H9 (cell line): Measurements from ENCODE around the gene SEC62. TPM values are rescaled to one million over a fixed set of nuclear protein-coding genes. Genes with fewer than 3 reads are reported as not detected.

Experiments
- DNase-seq: peaks from one replicate; pipeline ENCODE4 v3.0.0-alpha.2; 2017
- H2AFZ ChIP-seq: one replicate; pipeline ENCODE4 v1.6.1; 2013; ENCODE audit warnings: mild to moderate bottlenecking, low read length, control low read depth, moderate library complexity
- H2AK5ac ChIP-seq: 2 replicates; pipeline ENCODE4 v1.6.1; 2013; ENCODE audit warnings: low read length, control low read depth, mixed read lengths; ENCODE audit not compliant: insufficient read length
- H2BK120ac ChIP-seq: one replicate; pipeline ENCODE4 v1.6.1; 2013; ENCODE audit warnings: low read depth, mild to moderate bottlenecking, low read length, control low read depth, inconsistent platforms; ENCODE audit not compliant: poor library complexity, severe bottlenecking
- H2BK12ac ChIP-seq: 2 replicates; pipeline ENCODE4 v1.6.1; 2013; ENCODE audit warnings: low read length, control low read depth, mixed read lengths, low read depth; ENCODE audit not compliant: insufficient read length
- H2BK15ac ChIP-seq: 2 replicates; pipeline ENCODE4 v1.6.1; 2013; ENCODE audit warnings: low read depth, low read length, control low read depth
- H2BK20ac ChIP-seq: one replicate; pipeline ENCODE4 v1.6.1; 2013; ENCODE audit warnings: low read depth, mild to moderate bottlenecking, low read length, control low read depth, inconsistent platforms; ENCODE audit not compliant: poor library complexity, severe bottlenecking
- H2BK5ac ChIP-seq: 2 replicates; pipeline ENCODE4 v1.6.1; 2013; ENCODE audit warnings: low read length, control low read depth, mixed read lengths; ENCODE audit not compliant: insufficient read length
- H3K14ac ChIP-seq: 2 replicates; pipeline ENCODE4 v1.6.1; 2013; ENCODE audit warnings: low read length, control low read depth; ENCODE audit not compliant: insufficient read depth
- H3K18ac ChIP-seq: 2 replicates; pipeline ENCODE4 v1.6.1; 2013; ENCODE audit warnings: low read depth, mild to moderate bottlenecking, mixed read lengths, low read length, control low read depth; ENCODE audit not compliant: insufficient read length
- H3K23ac ChIP-seq: 2 replicates; pipeline ENCODE4 v1.6.1; 2013; ENCODE audit warnings: low read length, control low read depth, mixed read lengths, low read depth; ENCODE audit not compliant: insufficient read length
- H3K23me2 ChIP-seq: 2 replicates; pipeline ENCODE4 v1.6.1; 2013; ENCODE audit warnings: low read depth, mild to moderate bottlenecking, mixed read lengths, low read length, control low read depth; ENCODE audit not compliant: insufficient read length, poor library complexity, severe bottlenecking
- H3K27ac ChIP-seq: 2 replicates; pipeline ENCODE4 v1.5.1; 2013; ENCODE audit warnings: low read length, control low read depth, mixed read lengths, low read depth; ENCODE audit not compliant: insufficient read length
- H3K27me3 ChIP-seq: 2 replicates; pipeline ENCODE4 v1.6.1; 2013; ENCODE audit warnings: low read length, control low read depth, inconsistent platforms; ENCODE audit not compliant: insufficient read depth
- H3K4ac ChIP-seq: 2 replicates; pipeline ENCODE4 v1.6.1; 2013; ENCODE audit warnings: low read depth, mild to moderate bottlenecking, control low read depth, inconsistent platforms, low read length, moderate library complexity
- H3K4me1 ChIP-seq: 2 replicates; pipeline ENCODE4 v1.6.1; 2013; ENCODE audit warnings: low read length, control low read depth, inconsistent platforms; ENCODE audit not compliant: insufficient read depth
- H3K4me2 ChIP-seq: 2 replicates; pipeline ENCODE4 v1.6.1; 2013; ENCODE audit warnings: low read length, control low read depth, mixed read lengths; ENCODE audit not compliant: insufficient read length, insufficient read depth
- H3K56ac ChIP-seq: 2 replicates; pipeline ENCODE4 v1.6.1; 2013; ENCODE audit warnings: low read depth, mild to moderate bottlenecking, mixed read lengths, low read length, control low read depth; ENCODE audit not compliant: insufficient read length
- H3K79me1 ChIP-seq: 2 replicates; pipeline ENCODE4 v1.6.1; 2013; ENCODE audit warnings: low read depth, mild to moderate bottlenecking, moderate library complexity, low read length, control low read depth, inconsistent platforms; ENCODE audit not compliant: insufficient read depth, poor library complexity, severe bottlenecking
- H3K79me2 ChIP-seq: 2 replicates; pipeline ENCODE4 v1.6.1; 2013; ENCODE audit warnings: low read length, control low read depth, inconsistent platforms; ENCODE audit not compliant: insufficient read depth
- H3K9ac ChIP-seq: 2 replicates; pipeline ENCODE4 v1.6.1; 2013; ENCODE audit warnings: low read length, control low read depth, mixed read lengths; ENCODE audit not compliant: insufficient read length; ENCODE audit errors: extremely low read depth
- H3K9me3 ChIP-seq: one replicate; pipeline ENCODE4 v1.6.1; 2013; ENCODE audit warnings: low read depth, low read length, inconsistent platforms; ENCODE audit not compliant: control insufficient read depth
- H3T11ph ChIP-seq: one replicate; pipeline ENCODE4 v1.6.1; 2013; ENCODE audit warnings: mild to moderate bottlenecking, low read length, control low read depth, inconsistent platforms
- H4K20me1 ChIP-seq: one replicate; pipeline ENCODE4 v1.6.1; 2013; ENCODE audit not compliant: control insufficient read depth, insufficient read length, insufficient read depth
- H4K5ac ChIP-seq: 2 replicates; pipeline ENCODE4 v1.6.1; 2013; ENCODE audit warnings: low read depth, mild to moderate bottlenecking, mixed read lengths, low read length, control low read depth; ENCODE audit not compliant: insufficient read length
- H4K8ac ChIP-seq: replicated peaks from 2 replicates; pipeline ENCODE4 v1.6.1; 2013; ENCODE audit warnings: low read length, control low read depth, mixed read lengths, low read depth; ENCODE audit not compliant: insufficient read length
- H4K91ac ChIP-seq: 2 replicates; pipeline ENCODE4 v1.6.1; 2013; ENCODE audit warnings: low read depth, mild to moderate bottlenecking, moderate library complexity, mixed read lengths, low read length, control low read depth; ENCODE audit not compliant: insufficient read length
- H3K27ac Mint-ChIP-seq, 3 experiments: 2 replicates in 2 of 3; 3 replicates in 1 of 3; pipeline ENCODE4 v1.8.0; 2020 to 2021; ENCODE audit warnings: mixed read lengths in 3 of 3, mild to moderate bottlenecking in 1 of 3, moderate library complexity in 1 of 3
- H3K27me3 Mint-ChIP-seq: 2 replicates; pipeline ENCODE4 v1.8.0; 2021; ENCODE audit warnings: low read depth, mild to moderate bottlenecking, moderate library complexity, mixed read lengths
- H3K36me3 Mint-ChIP-seq, 3 experiments: 2 replicates in 2 of 3; 3 replicates in 1 of 3; pipeline ENCODE4 v1.8.0; 2020 to 2021; ENCODE audit warnings: low read depth in 3 of 3, mixed read lengths in 3 of 3; ENCODE audit not compliant: insufficient read depth in 1 of 3
- H3K4me1 Mint-ChIP-seq, 2 experiments: 2 replicates each; pipeline ENCODE4 v1.8.0; 2020; ENCODE audit warnings: mixed read lengths in 2 of 2
- H3K4me3 Mint-ChIP-seq, 2 experiments: 2 replicates in 1 of 2; 3 replicates in 1 of 2; pipeline ENCODE4 v1.8.0; 2020 to 2021; ENCODE audit warnings: mild to moderate bottlenecking in 2 of 2, mixed read lengths in 2 of 2, moderate library complexity in 1 of 2
- H3K9me3 Mint-ChIP-seq, 2 experiments: 2 replicates in 1 of 2; 3 replicates in 1 of 2; pipeline ENCODE4 v1.8.0; 2020; ENCODE audit warnings: mild to moderate bottlenecking in 2 of 2, mixed read lengths in 2 of 2, moderate library complexity in 1 of 2
- WGBS: extraction: QIAGEN DNeasy Blood & Tissue Kit; methylation state at CpG from one replicate; pipeline ENCODE4 v1.1.7; 2013; ENCODE audit warnings: missing lambda C conversion rate, low lambda C conversion rate, mixed read lengths; ENCODE audit not compliant: insufficient read length; ENCODE audit errors: extremely low coverage; 5-methylcytosine and 5-hydroxymethylcytosine counted together
- total RNA-seq: library from RNA; stranded (reverse); gene quantifications from 2 replicates; pipeline ENCODE4 v1.2.1, GENCODE V29; 2021
- TF ChIP-seq, protein P1 (sequence below): fragments of 200-600 bp; sonication (generic); conservative IDR thresholded peaks from 3 replicates; pipeline ENCODE4 v1.8.0; 2021; ENCODE audit warnings: antibody characterized with exemption, mild to moderate bottlenecking

The SEC62 gene
- total RNA-seq, 1 experiment from 2014 or later, result 98.7 TPM

DNA sequence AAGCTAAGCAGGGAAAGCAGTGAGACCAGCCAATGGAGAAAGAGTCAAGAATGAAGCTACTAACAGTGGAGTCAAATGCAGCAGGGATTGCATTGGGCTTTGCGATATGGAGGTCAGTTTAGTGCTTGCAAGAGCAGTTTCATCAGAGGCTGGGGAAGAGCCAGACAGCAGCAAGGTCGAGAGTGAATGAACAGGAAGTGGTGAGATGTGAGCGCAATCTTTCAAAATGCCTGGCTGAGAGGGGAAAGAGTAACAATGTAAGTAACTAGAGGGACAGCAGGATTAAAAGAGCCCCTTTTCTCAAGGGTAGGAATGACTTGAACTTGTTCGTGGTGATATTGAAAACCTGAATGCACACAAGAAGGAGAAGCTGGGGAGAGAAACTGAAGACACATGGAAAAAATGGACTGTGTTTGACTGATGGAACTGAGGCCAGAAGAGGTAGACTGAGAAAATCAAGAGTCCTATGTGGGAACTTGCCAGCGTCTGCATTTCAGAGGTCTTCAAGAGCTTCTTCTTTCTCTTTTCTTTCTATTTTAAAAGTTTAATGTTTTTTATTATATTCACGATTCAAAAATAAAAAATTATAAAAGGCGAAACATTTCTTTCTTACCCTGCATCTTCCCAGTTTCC, 40.5 kb downstream of the SEC62 start:
- H2BK12ac ChIP-seq, result no peak overlapping the region
- H3K27ac Mint-ChIP-seq, result no peak overlapping the region
- no peaks in the 10 kb centered on the region; a peak in 1 of 4 replicates for H3K4me1 Mint-ChIP-seq
- H3K23ac ChIP-seq, result no peak overlapping the region
- H4K8ac ChIP-seq, result no peak overlapping the region
- no peak overlapping the region for H3K4me3 Mint-ChIP-seq
- no peak overlapping the region for H2BK120ac ChIP-seq
- no peak overlapping the region for H2AK5ac ChIP-seq
- no peak overlapping the region for H2AFZ ChIP-seq
- H3K27me3 Mint-ChIP-seq, result no peaks in the 10 kb centered on the region
- no peak overlapping the region for H3K14ac ChIP-seq
- no peaks in the 10 kb centered on the region for H3K4me1 ChIP-seq
- no peaks in the 10 kb centered on the region for H3K9me3 Mint-ChIP-seq
- no peak overlapping the region for H3K18ac ChIP-seq
- H4K91ac ChIP-seq, result no peak overlapping the region
- no peaks in the 10 kb centered on the region for H4K20me1 ChIP-seq
- H3K27ac ChIP-seq, result no peak overlapping the region
- no peak overlapping the region for H2BK5ac ChIP-seq
- H3T11ph ChIP-seq, result no peak overlapping the region
- no peak overlapping the region for H3K4me2 ChIP-seq
- H2BK15ac ChIP-seq, result no peak overlapping the region
- H3K56ac ChIP-seq, result no peak overlapping the region
- no peaks in the 10 kb centered on the region for H3K23me2 ChIP-seq
- DNase-seq, result no peak
- H3K36me3 Mint-ChIP-seq, result no peaks in the 10 kb centered on the region
- H3K4ac ChIP-seq, result no peak overlapping the region
- H3K27me3 ChIP-seq, result no peaks in the 10 kb centered on the region
- WGBS, result no CpG with 5 or more reads among the region's 7 CpGs
- no peak overlapping the region for H3K9ac ChIP-seq
- no peak overlapping the region for H4K5ac ChIP-seq
- H3K79me1 ChIP-seq, result no peaks in the 10 kb centered on the region
- TF ChIP-seq, protein P1, sequence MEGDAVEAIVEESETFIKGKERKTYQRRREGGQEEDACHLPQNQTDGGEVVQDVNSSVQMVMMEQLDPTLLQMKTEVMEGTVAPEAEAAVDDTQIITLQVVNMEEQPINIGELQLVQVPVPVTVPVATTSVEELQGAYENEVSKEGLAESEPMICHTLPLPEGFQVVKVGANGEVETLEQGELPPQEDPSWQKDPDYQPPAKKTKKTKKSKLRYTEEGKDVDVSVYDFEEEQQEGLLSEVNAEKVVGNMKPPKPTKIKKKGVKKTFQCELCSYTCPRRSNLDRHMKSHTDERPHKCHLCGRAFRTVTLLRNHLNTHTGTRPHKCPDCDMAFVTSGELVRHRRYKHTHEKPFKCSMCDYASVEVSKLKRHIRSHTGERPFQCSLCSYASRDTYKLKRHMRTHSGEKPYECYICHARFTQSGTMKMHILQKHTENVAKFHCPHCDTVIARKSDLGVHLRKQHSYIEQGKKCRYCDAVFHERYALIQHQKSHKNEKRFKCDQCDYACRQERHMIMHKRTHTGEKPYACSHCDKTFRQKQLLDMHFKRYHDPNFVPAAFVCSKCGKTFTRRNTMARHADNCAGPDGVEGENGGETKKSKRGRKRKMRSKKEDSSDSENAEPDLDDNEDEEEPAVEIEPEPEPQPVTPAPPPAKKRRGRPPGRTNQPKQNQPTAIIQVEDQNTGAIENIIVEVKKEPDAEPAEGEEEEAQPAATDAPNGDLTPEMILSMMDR, result no peak
- H3K9me3 ChIP-seq, result no peaks in the 10 kb centered on the region
- no peaks in the 10 kb centered on the region for H3K79me2 ChIP-seq
- H2BK20ac ChIP-seq, result no peak overlapping the region
